GM21390 (cell line): ENCODE data around the gene FNIP1.
"Not testable (repeated sequence)": the region's sequence is repeated elsewhere in the genome, so short reads cannot be mapped to it uniquely, and the experiment has no call there.

Source experiments
- ATAC-seq: cut with Tn5 transposase; IDR thresholded peaks from one replicate; pipeline ENCODE4 v1.9.1; 2021; ENCODE audit not compliant: unreplicated experiment

The FNIP1 gene

DNA sequence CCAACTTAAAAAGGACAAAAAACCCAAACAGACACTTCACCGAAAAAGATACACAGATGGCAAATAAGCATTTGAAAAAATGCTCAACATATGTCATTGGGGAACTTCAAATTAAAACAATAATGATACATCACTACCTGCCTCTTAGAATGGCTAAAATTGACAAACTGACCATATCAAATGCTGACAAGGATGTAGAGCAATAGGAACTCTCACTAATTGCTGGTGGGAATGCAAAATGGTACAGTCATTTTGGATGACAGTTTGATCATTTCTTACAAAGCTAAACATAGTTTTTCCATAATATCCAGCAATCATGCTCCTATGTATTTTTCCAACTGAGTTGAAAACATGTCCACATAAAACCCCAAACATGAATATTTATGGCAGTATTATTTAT lies 102.9 kb downstream of the FNIP1 start:
- ATAC-seq: no peak

GRCh38 chr5:131685516-131686171 lies 111.2 kb downstream of the FNIP1 start:
- no peak for ATAC-seq

DNA sequence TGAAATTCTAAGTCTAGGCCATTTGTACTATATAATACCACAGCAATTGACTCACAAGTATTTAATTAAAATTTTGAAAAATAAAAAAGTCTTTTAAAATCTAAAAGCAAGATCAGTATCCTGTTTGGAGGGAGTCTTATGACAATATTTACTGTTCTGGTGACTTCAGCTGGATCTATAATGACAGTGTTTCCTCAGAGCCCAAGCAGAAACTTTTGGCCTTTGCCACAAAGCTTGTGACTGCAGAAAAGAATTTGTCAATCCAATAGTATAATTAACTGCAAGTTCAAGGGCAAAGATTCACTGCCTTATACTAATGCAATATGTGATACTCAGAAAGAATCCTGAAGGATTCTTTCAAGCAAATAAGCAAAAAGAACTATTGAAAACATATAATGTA lies 112.2 kb downstream of the FNIP1 start:
- ATAC-seq: no peak

GRCh38 chr5:131684051-131684450 lies 112.8 kb downstream of the FNIP1 start:
- no peak for ATAC-seq

- ATAC-seq: no peak
These were observed 114.0 kb downstream of the FNIP1 start for GRCh38 chr5:131682826-131683225.

GRCh38 chr5:131682175-131682574 lies 114.6 kb downstream of the FNIP1 start:
- ATAC-seq: no peak

DNA sequence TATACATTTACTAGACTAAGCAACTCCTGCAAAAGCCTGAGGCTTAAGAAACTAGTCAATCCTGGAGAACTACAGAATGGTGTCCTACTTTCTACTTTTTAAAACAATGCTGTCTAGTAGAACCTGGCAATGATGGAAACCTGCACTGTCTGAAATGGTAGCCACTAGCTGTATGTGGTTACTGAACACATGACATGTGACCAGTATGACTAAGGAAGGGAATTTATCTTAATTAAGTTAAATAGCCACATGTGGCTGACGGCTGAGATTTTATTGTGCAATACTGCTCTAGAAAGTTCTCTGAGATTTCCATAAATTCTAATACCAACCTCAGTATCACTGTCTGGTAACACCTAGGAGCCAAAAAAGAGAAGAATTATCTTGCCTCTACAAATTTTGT lies 116.9 kb downstream of the FNIP1 start:
- ATAC-seq: no peak

GRCh38 chr5:131678273-131678672 lies 118.5 kb downstream of the FNIP1 start:
- ATAC-seq: not testable (repeated sequence)

- no peak for ATAC-seq
These were observed 119.7 kb downstream of the FNIP1 start for GRCh38 chr5:131677115-131677514.

- ATAC-seq: peak; percentile 22
These were observed 124.0 kb downstream of the FNIP1 start for GRCh38 chr5:131672776-131673175.

- ATAC-seq: no peak
These were observed 124.7 kb downstream of the FNIP1 start for GRCh38 chr5:131671994-131672655.

- ATAC-seq: peak; percentile 46
These were observed 125.4 kb downstream of the FNIP1 start for GRCh38 chr5:131671409-131671808.

- no peak for ATAC-seq
These were observed 131.9 kb downstream of the FNIP1 start for GRCh38 chr5:131664929-131665328.

- ATAC-seq: no peak
These were observed 134.9 kb downstream of the FNIP1 start for GRCh38 chr5:131661933-131662332.

- ATAC-seq: no peak
These were observed 137.0 kb downstream of the FNIP1 start for GRCh38 chr5:131659841-131660240.

GRCh38 chr5:131659290-131659689 lies 137.5 kb downstream of the FNIP1 start:
- no peak for ATAC-seq

DNA sequence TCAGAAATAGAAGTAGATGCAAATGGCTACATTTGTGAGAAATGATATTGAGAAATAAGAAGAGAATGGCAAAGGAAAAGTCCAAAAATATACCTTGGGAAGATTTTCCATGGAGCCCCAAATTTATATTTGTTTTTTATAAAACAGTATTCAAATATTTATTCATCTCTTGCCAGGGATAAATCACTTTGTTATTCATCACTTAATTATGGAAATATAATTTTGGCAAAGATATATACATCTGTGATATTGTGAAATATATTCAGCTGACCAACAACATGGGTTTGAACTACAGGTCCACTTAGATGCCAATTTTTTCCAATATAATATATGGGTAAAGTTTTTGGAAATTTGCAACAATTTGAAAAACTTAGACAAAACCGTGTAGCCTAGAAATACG lies 142.0 kb downstream of the FNIP1 start:
- ATAC-seq: no peak

DNA sequence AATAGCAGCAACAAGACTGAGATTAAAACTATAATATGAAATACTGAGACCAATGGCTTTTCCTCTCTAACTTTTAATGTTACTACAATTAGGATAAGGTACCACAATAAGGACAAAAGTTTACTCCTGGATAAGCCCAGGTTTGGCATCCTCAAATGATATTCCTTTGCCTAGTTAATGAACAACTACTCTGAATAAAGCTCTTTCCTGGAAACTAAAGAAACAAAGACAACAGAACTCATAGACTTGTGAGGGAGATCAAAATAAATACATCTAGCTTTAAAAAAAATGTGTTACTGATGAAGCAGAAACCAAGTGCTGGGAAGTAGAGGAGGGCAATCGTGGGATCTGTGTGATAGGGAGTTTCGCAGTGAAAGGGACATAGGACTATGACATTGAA lies 142.5 kb downstream of the FNIP1 start:
- no peak for ATAC-seq

- no peak for ATAC-seq
These were observed 147.7 kb downstream of the FNIP1 start for GRCh38 chr5:131649161-131649560.

DNA sequence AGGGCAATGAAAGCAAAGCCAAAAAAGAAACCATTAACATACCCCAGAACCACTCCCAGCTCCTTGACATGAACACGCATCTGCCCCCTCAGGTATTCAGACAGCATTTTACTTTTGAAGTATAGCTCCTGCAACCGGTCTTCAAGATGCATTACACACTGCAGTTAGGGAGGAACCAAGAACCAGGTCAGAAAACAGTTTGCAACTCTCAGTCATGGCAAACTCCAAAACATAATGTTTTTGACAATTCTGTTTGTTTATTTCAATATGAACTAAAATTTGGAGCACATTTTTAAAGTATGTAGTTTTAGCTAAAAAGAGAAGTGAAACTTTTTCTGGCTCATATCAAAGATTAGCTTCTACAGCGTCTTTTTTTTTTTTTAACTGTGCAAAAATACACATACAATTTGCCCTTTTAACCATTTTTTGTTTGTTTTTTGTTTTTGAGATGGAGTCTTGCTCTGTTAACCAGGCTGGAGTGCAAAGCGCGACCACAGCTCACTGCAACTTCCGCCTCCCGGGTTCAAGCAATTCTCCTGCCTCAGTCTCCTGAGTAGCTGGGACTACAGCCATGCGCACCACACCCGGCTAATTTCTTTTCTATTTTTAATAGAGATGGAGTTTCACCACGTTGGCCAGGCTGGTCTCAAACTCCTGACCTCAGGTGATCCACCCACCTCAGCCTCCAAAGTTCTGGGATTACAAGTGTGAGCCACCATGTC lies 149.6 kb downstream of the FNIP1 start:
- peak; percentile 81 for ATAC-seq

DNA sequence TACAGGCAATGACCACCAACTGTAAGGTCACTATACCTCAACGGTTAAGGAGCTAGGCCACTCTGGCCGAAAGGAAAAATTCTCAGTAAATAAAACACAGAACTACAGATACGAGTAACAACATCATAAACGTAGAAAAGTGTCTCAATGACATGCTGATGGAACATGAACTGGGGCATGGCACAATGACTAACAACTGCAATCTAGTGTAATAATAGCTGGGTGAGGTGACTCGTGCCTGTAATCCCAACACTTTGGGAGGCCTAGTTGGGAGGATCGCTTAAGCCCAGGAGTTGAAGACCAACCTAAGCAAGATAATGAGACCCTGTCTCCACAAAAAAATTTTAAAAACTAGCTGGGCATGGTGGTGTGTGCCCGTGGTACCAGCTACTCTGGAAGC lies 152.0 kb downstream of the FNIP1 start:
- ATAC-seq: no peak

- no peak for ATAC-seq
These were observed 152.4 kb downstream of the FNIP1 start for GRCh38 chr5:131644370-131644769.
